Measurements from ENCODE around the gene PIK3AP1. TPM values are rescaled to one million over a fixed set of nuclear protein-coding genes. Genes with fewer than 3 reads are reported as not detected.
A peak's percentile ranks its signal among the peaks of the same experiment; 100 is the strongest.

The PIK3AP1 gene
- total RNA-seq, 1 experiment from 2014 or later: 131 TPM

DNA sequence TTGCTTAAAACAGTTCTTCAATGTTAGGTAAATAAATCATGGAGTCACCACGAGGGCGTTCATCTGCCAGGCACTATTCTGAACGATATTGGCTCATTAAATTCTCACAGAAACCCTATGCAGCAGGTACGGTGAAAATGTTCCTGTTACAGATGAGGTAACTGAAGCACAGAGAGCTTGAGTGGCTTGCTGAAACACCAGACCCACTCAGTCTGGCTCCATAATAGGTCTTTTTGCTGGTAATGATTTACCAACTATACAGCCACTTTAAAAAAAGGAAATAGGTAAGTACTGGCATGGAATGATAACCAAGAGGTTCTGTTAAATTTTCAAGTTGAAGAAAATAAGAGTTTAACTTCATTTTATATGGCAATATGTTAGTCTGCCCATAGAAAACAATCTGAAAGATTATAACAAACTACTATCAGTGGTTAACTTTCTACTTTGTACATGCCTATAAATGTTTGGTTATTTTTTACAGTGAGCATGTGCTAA, 132.2 kb downstream of the PIK3AP1 start:
- DNase-seq: peak; percentile 53
- Histone ChIP-seq H3K27ac (ENCODE audit: low read length) (peak overlapping the region; percentile 91), H3K9me3 (ENCODE audit: low read length) (no peaks in the 10 kb centered on the region), H3K4me2 (ENCODE audit: low read depth, low read length, poor library complexity, severe bottlenecking) (peak overlapping the region; percentile 91), H3K36me3 (ENCODE audit: insufficient read depth, low read length) (no peaks in the 10 kb centered on the region), H3K4me3 (ENCODE audit: low read length) (peak overlapping the region; percentile 95), H3K27me3 (ENCODE audit: low read length) (no peaks in the 10 kb centered on the region), H4K20me1 (ENCODE audit: insufficient read depth, low read depth, low read length) (0 out of 2 replicates have a peak, but pooled peaks cover 5% of the 10 kb centered on the region), H3K79me2 (ENCODE audit: low read length) (peaks cover 34% of the 10 kb centered on the region), H2AFZ (ENCODE audit: low read length) (no peak overlapping the region), H3K4me1 (ENCODE audit: low read length) (peaks cover 47% of the 10 kb centered on the region), H3K9me2 (replicated peaks; ENCODE audit: insufficient read depth, low read length) (no peaks in the 10 kb centered on the region), H3K9ac (ENCODE audit: low read length) (peak overlapping the region; percentile 90)

DNA sequence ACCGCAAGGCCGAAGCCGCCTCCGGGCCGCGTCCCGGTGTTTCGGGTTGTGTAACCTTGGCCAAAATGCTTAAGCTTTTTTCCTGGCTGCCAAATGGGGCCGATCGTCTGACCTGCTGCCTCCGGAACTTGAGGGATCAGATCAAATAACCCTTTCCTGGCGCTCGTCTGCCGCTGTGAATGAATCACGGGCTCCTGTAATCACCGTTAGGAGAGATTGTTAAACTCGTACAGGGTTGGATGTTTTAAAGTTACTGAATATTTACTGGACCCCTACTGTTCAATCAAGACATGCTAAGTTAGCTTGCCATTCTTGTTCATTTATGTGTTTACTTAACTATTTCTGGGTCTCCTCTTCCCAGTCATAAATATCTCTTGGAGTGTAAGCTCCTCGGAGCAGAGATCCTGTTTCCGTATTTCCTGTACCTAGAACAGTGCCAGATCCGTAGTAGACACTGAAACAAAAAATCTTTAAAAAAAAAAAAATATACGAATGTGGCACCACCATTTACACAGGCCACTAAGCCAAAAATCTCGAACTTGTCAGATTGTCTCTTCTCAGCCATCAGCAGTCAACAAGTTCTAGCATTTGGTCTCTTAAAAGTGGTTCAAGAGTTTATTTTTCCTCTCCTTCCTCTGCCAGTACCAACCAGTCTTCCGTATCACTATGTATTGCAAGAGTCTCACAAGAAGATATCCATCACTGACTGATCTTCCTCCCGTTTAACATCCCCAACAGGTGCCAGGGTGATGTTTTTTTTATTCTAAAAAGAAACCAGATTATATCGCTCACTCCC, 132.9 kb downstream of the PIK3AP1 start:
- Histone ChIP-seq H3K79me2 (ENCODE audit: low read length) (peaks cover 40% of the 10 kb centered on the region), H3K36me3 (ENCODE audit: insufficient read depth, low read length) (no peaks in the 10 kb centered on the region), H3K4me3 (ENCODE audit: low read length) (peak overlapping the region; percentile 95), H3K4me2 (ENCODE audit: low read depth, low read length, poor library complexity, severe bottlenecking) (peak overlapping the region; percentile 91), H3K9me2 (replicated peaks; ENCODE audit: insufficient read depth, low read length) (no peaks in the 10 kb centered on the region), H4K20me1 (ENCODE audit: insufficient read depth, low read depth, low read length) (peaks cover 6% of the 10 kb centered on the region; the same call in 1 of the 2 replicates), H3K27ac (ENCODE audit: low read length) (peak overlapping the region; percentile 91), H3K9me3 (ENCODE audit: low read length) (no peaks in the 10 kb centered on the region), H3K4me1 (ENCODE audit: low read length) (peaks cover 47% of the 10 kb centered on the region), H2AFZ (ENCODE audit: low read length) (no peak overlapping the region), H3K9ac (ENCODE audit: low read length) (peak overlapping the region; percentile 90), H3K27me3 (ENCODE audit: low read length) (no peaks in the 10 kb centered on the region)
- peak; percentile 76 for DNase-seq

DNA sequence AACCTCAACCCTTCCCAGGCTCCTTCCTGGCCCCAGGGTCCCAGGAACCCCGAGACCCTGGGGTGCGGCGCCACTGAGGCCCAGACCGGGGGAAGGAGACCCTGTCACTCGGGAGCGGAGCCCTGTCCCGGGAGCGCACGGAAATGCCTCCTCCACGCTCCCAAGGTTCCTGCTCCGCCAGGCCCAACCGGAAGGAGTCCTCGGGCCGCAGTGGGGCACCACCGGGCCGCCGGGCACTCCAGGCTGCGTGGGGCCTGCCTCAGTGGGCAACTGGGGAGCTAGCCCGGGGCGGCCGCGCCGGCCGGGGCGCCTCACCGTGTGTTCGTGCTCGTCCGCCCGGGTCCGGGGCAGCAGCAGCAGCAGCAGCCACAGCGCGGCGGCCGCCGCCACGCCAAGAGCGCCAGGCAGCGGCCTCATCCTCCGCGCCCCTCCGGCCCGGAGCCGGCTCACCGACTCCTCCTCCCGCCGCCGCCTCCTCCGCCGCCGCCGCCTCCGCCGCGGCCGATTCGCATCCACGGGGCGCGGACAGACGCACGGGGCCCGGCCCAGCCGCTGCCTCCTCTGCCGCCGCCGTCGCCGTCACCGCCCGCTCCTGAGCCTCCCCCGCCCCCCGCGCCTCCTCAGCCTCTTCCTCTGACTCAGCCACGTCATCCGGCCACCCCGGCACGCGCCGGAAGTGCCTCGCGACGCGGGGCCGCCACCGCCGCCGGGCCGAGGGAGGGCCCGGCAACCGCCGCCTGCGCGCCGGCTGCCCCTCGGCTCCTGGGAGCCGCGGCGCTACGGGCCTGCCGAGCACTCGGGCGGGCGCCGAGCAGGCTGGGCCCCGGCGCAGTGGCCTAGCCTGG, 133.7 kb downstream of the PIK3AP1 start, which contains the start of gene TM9SF3:
Gene TM9SF3, minus strand, starts transcription at position 594 of the 845 bp plus-strand sequence. Its CDS starts 177 bp downstream, at position 417.
- DNase-seq: peak; percentile 92
- H3K36me3 ChIP-seq (ENCODE audit: insufficient read depth, low read length): no peaks in the 10 kb centered on the region
- peak within 1 kb of the TSS; percentile 95 for H3K4me3 ChIP-seq (ENCODE audit: low read length)
- no peak within 1 kb of the TSS for H2AFZ ChIP-seq (ENCODE audit: low read length)
- peaks cover 51% of the 10 kb centered on the region for H3K4me1 ChIP-seq (ENCODE audit: low read length)
- peak within 1 kb of the TSS; percentile 91 for H3K27ac ChIP-seq (ENCODE audit: low read length)
- peak within 1 kb of the TSS; percentile 91 for H3K4me2 ChIP-seq (ENCODE audit: low read depth, low read length, poor library complexity, severe bottlenecking)
- no peaks in the 10 kb centered on the region for H3K9me3 ChIP-seq (ENCODE audit: low read length)
- no peaks in the 10 kb centered on the region for H3K9me2 ChIP-seq (replicated peaks; ENCODE audit: insufficient read depth, low read length)
- peak within 1 kb of the TSS; percentile 90 for H3K9ac ChIP-seq (ENCODE audit: low read length)
- peaks cover 14% of the 10 kb centered on the region; the same call in 1 of the 2 replicates for H4K20me1 ChIP-seq (ENCODE audit: insufficient read depth, low read depth, low read length)
- peaks cover 48% of the 10 kb centered on the region for H3K79me2 ChIP-seq (ENCODE audit: low read length)
- no peaks in the 10 kb centered on the region for H3K27me3 ChIP-seq (ENCODE audit: low read length)

DNA sequence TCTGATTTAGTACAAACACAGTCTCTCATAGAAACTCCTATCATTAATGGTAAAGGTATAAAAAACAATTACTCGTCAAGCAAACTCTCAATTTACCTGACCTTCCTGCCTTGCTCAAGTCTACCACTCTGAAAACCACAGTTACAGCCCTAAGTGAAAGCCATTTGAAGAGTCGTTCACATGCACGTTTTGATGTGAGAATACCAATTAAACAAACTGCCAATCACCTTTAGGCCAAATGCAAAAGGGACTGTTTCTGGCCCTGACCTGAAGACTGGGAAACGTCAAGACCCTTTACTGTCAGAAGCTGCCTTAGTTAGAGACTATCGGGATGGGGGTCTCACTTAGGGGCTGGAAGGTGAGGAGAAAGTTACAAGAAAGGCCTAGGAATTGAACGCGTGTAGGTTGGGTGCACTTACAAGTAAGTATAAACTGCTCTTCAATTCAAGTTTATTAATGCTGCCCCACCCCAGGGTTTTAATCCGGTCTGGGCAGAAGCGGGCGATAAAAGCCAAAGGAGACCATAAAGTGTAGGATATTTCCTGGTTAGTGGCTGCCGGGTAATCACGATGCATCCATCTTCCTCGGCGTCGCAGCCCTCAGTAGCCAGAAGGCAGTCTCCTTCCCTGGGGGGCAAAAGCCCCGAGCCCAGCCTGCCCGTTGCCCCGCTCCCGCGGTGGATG, 134.4 kb downstream of the PIK3AP1 start:
- Histone ChIP-seq H3K27me3 (ENCODE audit: low read length) (no peaks in the 10 kb centered on the region), H3K4me3 (ENCODE audit: low read length) (peak overlapping the region; percentile 95), H2AFZ (ENCODE audit: low read length) (no peak overlapping the region), H3K4me1 (ENCODE audit: low read length) (peaks cover 50% of the 10 kb centered on the region), H3K9me2 (replicated peaks; ENCODE audit: insufficient read depth, low read length) (no peaks in the 10 kb centered on the region), H3K36me3 (ENCODE audit: insufficient read depth, low read length) (no peaks in the 10 kb centered on the region), H3K9me3 (ENCODE audit: low read length) (no peaks in the 10 kb centered on the region), H4K20me1 (ENCODE audit: insufficient read depth, low read depth, low read length) (peaks cover 18% of the 10 kb centered on the region), H3K4me2 (ENCODE audit: low read depth, low read length, poor library complexity, severe bottlenecking) (peak overlapping the region; percentile 86), H3K9ac (ENCODE audit: low read length) (peak overlapping the region; percentile 90), H3K79me2 (ENCODE audit: low read length) (peaks cover 56% of the 10 kb centered on the region), H3K27ac (ENCODE audit: low read length) (peak overlapping the region; percentile 69)
- peak; percentile 47 for DNase-seq

DNA sequence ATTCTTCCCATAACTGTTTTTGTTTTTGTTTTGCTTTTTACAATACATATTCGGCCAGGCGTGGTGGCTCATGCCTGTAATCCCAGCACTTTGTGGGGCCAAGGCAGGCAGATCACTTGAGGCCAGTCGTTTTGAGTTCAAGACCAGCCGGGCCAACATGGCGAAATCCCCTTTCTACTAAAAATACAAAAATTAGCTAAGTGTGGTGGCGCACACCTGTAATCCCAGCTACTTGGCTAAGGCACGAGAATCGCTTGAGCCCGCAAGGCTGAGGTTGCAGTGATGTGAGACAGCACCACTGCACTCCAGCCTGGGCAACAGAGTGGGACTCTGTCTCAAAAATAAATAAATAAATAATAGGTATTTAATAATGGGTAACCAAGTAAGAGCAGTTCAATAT, 135.8 kb downstream of the PIK3AP1 start:
- no peaks in the 10 kb centered on the region for H3K9me2 ChIP-seq (replicated peaks; ENCODE audit: insufficient read depth, low read length)
- H4K20me1 ChIP-seq (ENCODE audit: insufficient read depth, low read depth, low read length): peaks cover 23% of the 10 kb centered on the region
- no peak overlapping the region for H3K9ac ChIP-seq (ENCODE audit: low read length)
- H3K27ac ChIP-seq (ENCODE audit: low read length): no peak overlapping the region
- peak overlapping the region; percentile 86 for H3K4me2 ChIP-seq (ENCODE audit: low read depth, low read length, poor library complexity, severe bottlenecking)
- no peak for DNase-seq
- H3K4me3 ChIP-seq (ENCODE audit: low read length): no peak overlapping the region
- peaks cover 36% of the 10 kb centered on the region for H3K4me1 ChIP-seq (ENCODE audit: low read length)
- H3K27me3 ChIP-seq (ENCODE audit: low read length): no peaks in the 10 kb centered on the region
- no peaks in the 10 kb centered on the region for H3K36me3 ChIP-seq (ENCODE audit: insufficient read depth, low read length)
- peaks cover 70% of the 10 kb centered on the region for H3K79me2 ChIP-seq (ENCODE audit: low read length)
- no peak overlapping the region for H2AFZ ChIP-seq (ENCODE audit: low read length)
- H3K9me3 ChIP-seq (ENCODE audit: low read length): no peaks in the 10 kb centered on the region

DNA sequence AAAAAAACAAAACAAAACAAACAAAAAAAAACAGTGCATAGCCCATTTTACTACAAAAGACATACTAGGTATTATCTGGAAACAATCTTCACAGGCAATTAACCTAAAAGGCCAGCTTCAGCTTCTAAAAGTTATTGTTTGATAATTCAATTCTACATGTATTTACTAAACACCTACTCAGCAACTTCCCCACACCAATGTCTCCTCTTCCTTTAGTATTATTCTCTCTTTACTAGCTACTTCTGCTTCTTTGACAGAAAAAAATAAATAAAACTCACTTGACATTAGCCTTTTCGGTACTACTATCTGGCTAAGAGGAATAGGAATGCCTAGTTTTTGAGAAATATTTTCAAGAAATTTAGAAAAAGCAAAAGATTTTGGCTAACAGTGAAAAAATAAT, 136.3 kb downstream of the PIK3AP1 start:
- Histone ChIP-seq H3K4me3 (ENCODE audit: low read length) (no peak overlapping the region), H3K4me2 (ENCODE audit: low read depth, low read length, poor library complexity, severe bottlenecking) (peak overlapping the region; percentile 86), H4K20me1 (ENCODE audit: insufficient read depth, low read depth, low read length) (peaks cover 23% of the 10 kb centered on the region), H3K9me2 (replicated peaks; ENCODE audit: insufficient read depth, low read length) (no peaks in the 10 kb centered on the region), H3K79me2 (ENCODE audit: low read length) (peaks cover 74% of the 10 kb centered on the region), H2AFZ (ENCODE audit: low read length) (no peak overlapping the region), H3K9ac (ENCODE audit: low read length) (no peak overlapping the region), H3K9me3 (ENCODE audit: low read length) (no peaks in the 10 kb centered on the region), H3K4me1 (ENCODE audit: low read length) (peaks cover 32% of the 10 kb centered on the region), H3K36me3 (ENCODE audit: insufficient read depth, low read length) (no peaks in the 10 kb centered on the region), H3K27ac (ENCODE audit: low read length) (no peak overlapping the region), H3K27me3 (ENCODE audit: low read length) (no peaks in the 10 kb centered on the region)
- DNase-seq: no peak

DNA sequence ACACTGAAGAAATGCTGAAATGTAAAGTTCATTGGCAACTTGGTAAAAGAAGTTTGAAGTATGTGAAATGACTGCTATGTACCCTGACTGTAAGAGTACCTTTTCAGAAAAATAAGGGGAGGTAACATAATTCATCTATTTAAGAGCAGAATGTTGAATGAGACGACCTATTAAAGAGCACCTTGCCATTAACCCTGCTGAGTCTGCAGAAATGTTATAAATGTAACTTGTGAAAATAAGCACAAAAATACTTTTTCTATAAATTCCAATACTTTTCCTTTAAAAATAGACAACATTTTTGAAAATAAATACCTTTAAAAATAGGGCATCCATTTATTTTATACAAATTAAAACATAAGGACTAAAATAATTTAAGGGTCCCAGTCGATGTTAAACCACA, 141.2 kb downstream of the PIK3AP1 start:
- Histone ChIP-seq H3K36me3 (ENCODE audit: insufficient read depth, low read length) (peaks cover 14% of the 10 kb centered on the region), H3K9me3 (ENCODE audit: low read length) (no peaks in the 10 kb centered on the region), H4K20me1 (ENCODE audit: insufficient read depth, low read depth, low read length) (peaks cover 23% of the 10 kb centered on the region), H3K4me3 (ENCODE audit: low read length) (no peak overlapping the region), H2AFZ (ENCODE audit: low read length) (no peak overlapping the region), H3K4me2 (ENCODE audit: low read depth, low read length, poor library complexity, severe bottlenecking) (no peak overlapping the region), H3K79me2 (ENCODE audit: low read length) (peaks cover 97% of the 10 kb centered on the region), H3K4me1 (ENCODE audit: low read length) (peaks cover 5% of the 10 kb centered on the region), H3K27ac (ENCODE audit: low read length) (no peak overlapping the region), H3K27me3 (ENCODE audit: low read length) (no peaks in the 10 kb centered on the region), H3K9ac (ENCODE audit: low read length) (no peak overlapping the region), H3K9me2 (replicated peaks; ENCODE audit: insufficient read depth, low read length) (no peaks in the 10 kb centered on the region)
- no peak for DNase-seq
